22Rv1 (cell line): ENCODE data around the gene KDM5A.

Experiments used
- ZFX ChIP-seq: fragments of 450-650 bp; IDR thresholded peaks from 2 replicates; pipeline ENCODE4 v1.6.1; 2017; ENCODE audit warnings: antibody characterized with exemption, borderline replicate concordance
- TF ChIP-seq, protein P1 (sequence below): fragments of 450-650 bp; IDR thresholded peaks from 2 replicates; pipeline ENCODE4 v1.5.1; 2017; ENCODE audit warnings: mild to moderate bottlenecking

DNA sequence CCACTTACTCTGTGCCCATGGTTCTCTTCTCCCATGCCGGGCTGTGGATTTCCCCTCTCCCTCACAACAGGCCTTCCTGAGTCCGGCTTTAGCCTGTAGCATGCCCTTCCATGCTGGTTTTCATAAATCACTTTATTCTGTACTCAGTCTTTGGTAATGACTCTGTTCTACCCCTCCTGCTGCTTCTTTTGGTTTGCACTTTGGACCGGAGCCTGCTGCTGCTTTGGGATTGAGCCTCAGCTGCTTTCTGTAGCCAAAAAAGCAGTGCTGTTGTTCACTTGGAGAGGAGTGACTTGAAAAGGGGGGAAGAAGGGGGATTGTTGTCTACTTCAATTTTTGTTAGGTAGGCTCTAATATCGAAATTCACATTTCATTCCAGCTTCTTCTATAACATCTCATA is 118.0 kb downstream of the KDM5A start:
- TF ChIP-seq, protein P1, sequence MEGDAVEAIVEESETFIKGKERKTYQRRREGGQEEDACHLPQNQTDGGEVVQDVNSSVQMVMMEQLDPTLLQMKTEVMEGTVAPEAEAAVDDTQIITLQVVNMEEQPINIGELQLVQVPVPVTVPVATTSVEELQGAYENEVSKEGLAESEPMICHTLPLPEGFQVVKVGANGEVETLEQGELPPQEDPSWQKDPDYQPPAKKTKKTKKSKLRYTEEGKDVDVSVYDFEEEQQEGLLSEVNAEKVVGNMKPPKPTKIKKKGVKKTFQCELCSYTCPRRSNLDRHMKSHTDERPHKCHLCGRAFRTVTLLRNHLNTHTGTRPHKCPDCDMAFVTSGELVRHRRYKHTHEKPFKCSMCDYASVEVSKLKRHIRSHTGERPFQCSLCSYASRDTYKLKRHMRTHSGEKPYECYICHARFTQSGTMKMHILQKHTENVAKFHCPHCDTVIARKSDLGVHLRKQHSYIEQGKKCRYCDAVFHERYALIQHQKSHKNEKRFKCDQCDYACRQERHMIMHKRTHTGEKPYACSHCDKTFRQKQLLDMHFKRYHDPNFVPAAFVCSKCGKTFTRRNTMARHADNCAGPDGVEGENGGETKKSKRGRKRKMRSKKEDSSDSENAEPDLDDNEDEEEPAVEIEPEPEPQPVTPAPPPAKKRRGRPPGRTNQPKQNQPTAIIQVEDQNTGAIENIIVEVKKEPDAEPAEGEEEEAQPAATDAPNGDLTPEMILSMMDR, result no peak
- no peak for TF ChIP-seq ZFX
